Measurements from ENCODE around the gene KCTD10.

- TF ChIP-seq ZNF407 (CRISPR knock-in tag; IDR thresholded peaks at IDR 0.05; ENCODE audit: not compliant biosample characterization) (no peak), FOXP4 (CRISPR knock-in tag; IDR thresholded peaks at IDR 0.05) (no peak), ZSCAN21 (CRISPR knock-in tag; IDR thresholded peaks at IDR 0.05; ENCODE audit: borderline replicate concordance) (no peak), SP1 (IDR thresholded peaks at IDR 0.05) (no peak), SP1 (CRISPR knock-in tag; IDR thresholded peaks at IDR 0.05) (no peak), MAX (IDR thresholded peaks at IDR 0.05) (no peak), NFE2L2 (IDR thresholded peaks at IDR 0.05; ENCODE audit: low read length) (no peak), ATF3 (CRISPR knock-in tag; IDR thresholded peaks at IDR 0.05) (no peak), SRSF4 (IDR thresholded peaks at IDR 0.05; ENCODE audit: low read depth, low read length, poor library complexity, severe bottlenecking) (no peak), ZNF281 (CRISPR knock-in tag; IDR thresholded peaks at IDR 0.05; ENCODE audit: borderline replicate concordance) (no peak), ZC3H4 (CRISPR knock-in tag; IDR thresholded peaks at IDR 0.05; ENCODE audit: borderline replicate concordance) (no peak)
These were observed 30.2 kb downstream of the KCTD10 start for GRCh38 chr12:109446869-109447268.

All from HepG2 (cell line).